Measurements from ENCODE around the gene FBXW4. TPM values are rescaled to one million over a fixed set of nuclear protein-coding genes. Genes with fewer than 3 reads are reported as not detected.

The FBXW4 gene
- total and polyA plus RNA-seq, 9 of the 15 experiments (the other 6 are each of a cell fraction or from before 2014, with no cell fraction given), result 1.0 to 10.6 (median 5.4) TPM

DNA sequence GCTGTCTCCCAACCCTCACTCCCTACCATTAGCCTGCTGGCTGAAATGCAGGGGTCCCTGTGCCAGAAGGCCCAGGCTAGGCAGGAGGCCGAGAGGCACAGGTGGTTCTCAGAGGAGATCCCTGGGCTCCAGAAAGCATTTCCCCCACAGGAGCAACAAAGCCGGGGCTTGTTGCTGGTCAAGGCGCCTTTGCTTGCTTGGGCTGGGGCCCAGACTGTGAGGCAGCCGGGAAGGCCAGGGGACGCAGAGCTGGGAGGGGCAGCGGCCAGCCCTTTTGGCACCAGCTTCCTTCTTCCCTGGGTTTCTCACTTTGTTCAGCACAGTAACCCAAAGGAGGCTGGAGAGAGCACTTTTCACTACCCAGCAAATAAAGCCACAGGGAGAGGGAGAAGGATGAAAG, 48.6 kb downstream of the FBXW4 start:
- in situ Hi-C loops (cut with MboI) (no loop called here), intact Hi-C loops (cut with micrococcal nuclease) (no loop called here)
- H3K27ac ChIP-seq (ENCODE audit: extremely low read depth, low read depth, low read length), result no peak overlapping the region
- no peak overlapping the region for H3K4me2 ChIP-seq (ENCODE audit: insufficient read depth, low read length)
- no peaks in the 10 kb centered on the region for H3K9me3 ChIP-seq (replicated peaks; ENCODE audit: control insufficient read depth, insufficient read depth, low read depth, low read length)
- no peak overlapping the region for H2AFZ ChIP-seq (ENCODE audit: low read depth, low read length)
- no peaks in the 10 kb centered on the region for H3K79me2 ChIP-seq (ENCODE audit: control insufficient read depth, insufficient read depth, low read length)
- no peaks in the 10 kb centered on the region for H3K9me1 ChIP-seq (ENCODE audit: control insufficient read depth, insufficient read depth, low read length)
- ChIA-PET CTCF (ENCODE audit: low intra/inter-chr PET ratio) (no interaction called here), POLR2A (no interaction called here)
- BruUV-seq (replicated peaks), result no TSS peak
- H3K9ac ChIP-seq (ENCODE audit: insufficient read depth in 1 of 2, low read depth in 2 of 2, low read length in 2 of 2), result no peak overlapping the region
- no peak for FAIRE-seq
- no peak overlapping the region for H3K4me3 ChIP-seq
- no peaks in the 10 kb centered on the region for H4K20me1 ChIP-seq (replicated peaks; ENCODE audit: control insufficient read depth, insufficient read depth, low read length)
- H3K4me1 ChIP-seq (replicated peaks in 1 of 2; ENCODE audit: control insufficient read depth in 2 of 2, insufficient read depth in 2 of 2, low read length in 2 of 2), result no peaks in the 10 kb centered on the region; a peak in 1 of 5 replicates
- H3K36me3 ChIP-seq (ENCODE audit: control insufficient read depth, insufficient read depth, low read length), result no peaks in the 10 kb centered on the region
- no peak for DNase-seq (ENCODE audit: extremely low read depth in 1 of 4, low spot score in 3 of 4)
- no peak for ATAC-seq
- TF ChIP-seq GTF2E2 (tag; IDR thresholded peaks at IDR 0.05) (no peak), ZNF239 (CRISPR knock-in tag; IDR thresholded peaks at IDR 0.05) (no peak)
- WGBS (ENCODE audit: insufficient coverage, low coverage, missing lambda C conversion rate), result 42% methylated on average over 5 of the region's 6 CpGs
- H3K27me3 ChIP-seq (ENCODE audit: control insufficient read depth in 2 of 2, insufficient read depth in 2 of 2, low read length in 2 of 2), result no peaks in the 10 kb centered on the region

DNA sequence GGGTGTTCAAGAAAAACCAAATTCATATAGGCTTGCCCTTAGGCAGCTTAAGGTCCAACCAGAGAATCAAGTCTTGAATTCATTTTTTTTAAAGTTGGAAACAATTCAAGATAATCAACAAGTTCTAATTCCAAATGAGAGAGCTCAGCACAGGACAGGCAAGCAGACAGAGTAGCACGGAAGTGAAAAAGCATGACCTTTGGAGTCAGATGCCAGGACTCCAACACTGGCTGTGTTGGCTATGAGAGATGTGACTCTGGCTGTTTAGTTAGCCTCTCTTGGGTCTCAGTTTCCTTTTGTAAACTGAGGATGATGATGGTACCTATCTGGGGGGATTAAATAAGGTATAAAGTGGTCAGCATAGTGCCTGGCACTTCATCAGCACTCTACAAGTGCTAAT, 49.3 kb downstream of the FBXW4 start:
- 63% methylated on average over 1 of the region's 1 CpG for WGBS (ENCODE audit: insufficient coverage, low coverage, missing lambda C conversion rate)
- TF ChIP-seq ZNF707 (CRISPR knock-in tag; conservative IDR thresholded peaks at IDR 0.05), result no peak
- TF ChIP-seq MAZ (CRISPR knock-in tag; conservative IDR thresholded peaks at IDR 0.05 in 1 of 2, IDR thresholded peaks at IDR 0.05 in 1 of 2), result no peak
- no peak for TF ChIP-seq NCOA6 (IDR thresholded peaks at IDR 0.05)
- TF ChIP-seq HNRNPL (IDR thresholded peaks at IDR 0.05; ENCODE audit: low read depth, low read length), result no peak
- TF ChIP-seq, protein P1, sequence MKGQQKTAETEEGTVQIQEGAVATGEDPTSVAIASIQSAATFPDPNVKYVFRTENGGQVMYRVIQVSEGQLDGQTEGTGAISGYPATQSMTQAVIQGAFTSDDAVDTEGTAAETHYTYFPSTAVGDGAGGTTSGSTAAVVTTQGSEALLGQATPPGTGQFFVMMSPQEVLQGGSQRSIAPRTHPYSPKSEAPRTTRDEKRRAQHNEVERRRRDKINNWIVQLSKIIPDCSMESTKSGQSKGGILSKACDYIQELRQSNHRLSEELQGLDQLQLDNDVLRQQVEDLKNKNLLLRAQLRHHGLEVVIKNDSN (CRISPR knock-in tag; IDR thresholded peaks at IDR 0.05), result no peak
- TF ChIP-seq HDAC8 (tag; IDR thresholded peaks at IDR 0.05), result no peak
- TF ChIP-seq MIER1 (IDR thresholded peaks at IDR 0.05; ENCODE audit: low read depth), result no peak
- TF ChIP-seq KDM4B (IDR thresholded peaks at IDR 0.05; ENCODE audit: borderline replicate concordance in 2 of 2, low read depth in 1 of 2), result no peak
- TF ChIP-seq, protein P2, sequence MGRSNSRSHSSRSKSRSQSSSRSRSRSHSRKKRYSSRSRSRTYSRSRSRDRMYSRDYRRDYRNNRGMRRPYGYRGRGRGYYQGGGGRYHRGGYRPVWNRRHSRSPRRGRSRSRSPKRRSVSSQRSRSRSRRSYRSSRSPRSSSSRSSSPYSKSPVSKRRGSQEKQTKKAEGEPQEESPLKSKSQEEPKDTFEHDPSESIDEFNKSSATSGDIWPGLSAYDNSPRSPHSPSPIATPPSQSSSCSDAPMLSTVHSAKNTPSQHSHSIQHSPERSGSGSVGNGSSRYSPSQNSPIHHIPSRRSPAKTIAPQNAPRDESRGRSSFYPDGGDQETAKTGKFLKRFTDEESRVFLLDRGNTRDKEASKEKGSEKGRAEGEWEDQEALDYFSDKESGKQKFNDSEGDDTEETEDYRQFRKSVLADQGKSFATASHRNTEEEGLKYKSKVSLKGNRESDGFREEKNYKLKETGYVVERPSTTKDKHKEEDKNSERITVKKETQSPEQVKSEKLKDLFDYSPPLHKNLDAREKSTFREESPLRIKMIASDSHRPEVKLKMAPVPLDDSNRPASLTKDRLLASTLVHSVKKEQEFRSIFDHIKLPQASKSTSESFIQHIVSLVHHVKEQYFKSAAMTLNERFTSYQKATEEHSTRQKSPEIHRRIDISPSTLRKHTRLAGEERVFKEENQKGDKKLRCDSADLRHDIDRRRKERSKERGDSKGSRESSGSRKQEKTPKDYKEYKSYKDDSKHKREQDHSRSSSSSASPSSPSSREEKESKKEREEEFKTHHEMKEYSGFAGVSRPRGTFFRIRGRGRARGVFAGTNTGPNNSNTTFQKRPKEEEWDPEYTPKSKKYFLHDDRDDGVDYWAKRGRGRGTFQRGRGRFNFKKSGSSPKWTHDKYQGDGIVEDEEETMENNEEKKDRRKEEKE (IDR thresholded peaks at IDR 0.05; ENCODE audit: borderline replicate concordance in 1 of 2, control insufficient read depth in 1 of 2, low read depth in 2 of 2, low read length in 1 of 2), result no peak
- no peak for TF ChIP-seq ARNT (IDR thresholded peaks at IDR 0.05)
- TF ChIP-seq SIN3B (IDR thresholded peaks at IDR 0.05; ENCODE audit: low read depth), result no peak

More for the DNA sequence above, 49.3 kb downstream of the FBXW4 start:
- Histone ChIP-seq H3K9me3 (replicated peaks; ENCODE audit: control insufficient read depth, insufficient read depth, low read depth, low read length) (no peaks in the 10 kb centered on the region), H3K4me2 (ENCODE audit: insufficient read depth, low read length) (no peak overlapping the region), H3K4me3 (no peak overlapping the region), H3K36me3 (ENCODE audit: control insufficient read depth, insufficient read depth, low read length) (no peaks in the 10 kb centered on the region), H3K9me1 (ENCODE audit: control insufficient read depth, insufficient read depth, low read length) (no peaks in the 10 kb centered on the region), H4K20me1 (replicated peaks; ENCODE audit: control insufficient read depth, insufficient read depth, low read length) (no peaks in the 10 kb centered on the region), H3K27ac (ENCODE audit: extremely low read depth, low read depth, low read length) (no peak overlapping the region), H3K9ac (ENCODE audit: insufficient read depth in 1 of 2, low read depth in 2 of 2, low read length in 2 of 2) (no peak overlapping the region), H3K27me3 (ENCODE audit: control insufficient read depth in 2 of 2, insufficient read depth in 2 of 2, low read length in 2 of 2) (no peaks in the 10 kb centered on the region), H3K79me2 (ENCODE audit: control insufficient read depth, insufficient read depth, low read length) (no peaks in the 10 kb centered on the region), H3K4me1 (replicated peaks in 1 of 2; ENCODE audit: control insufficient read depth in 2 of 2, insufficient read depth in 2 of 2, low read length in 2 of 2) (no peaks in the 10 kb centered on the region; a peak in 1 of 5 replicates), H2AFZ (ENCODE audit: low read depth, low read length) (no peak overlapping the region)
- FAIRE-seq, result no peak
- DNase-seq (ENCODE audit: extremely low read depth in 1 of 4, low spot score in 3 of 4), result no peak
- in situ Hi-C loops (cut with MboI), result no loop called here
- no peak for ATAC-seq
- no TSS peak for BruUV-seq (replicated peaks)
- intact Hi-C loops (cut with micrococcal nuclease), result no loop called here
- ChIA-PET POLR2A (no interaction called here), CTCF (ENCODE audit: low intra/inter-chr PET ratio) (no interaction called here)

Measured in K562 (cell line).